Hepatocyte (in vitro differentiated cells): ENCODE measurements around the gene DDX39A.

Source experiments
- EZH2 ChIP-seq: fragments of 200-600 bp; sonication (generic); IDR thresholded peaks from 2 replicates; pipeline ENCODE4 v1.6.1; 2016; ENCODE audit warnings: antibody characterized with exemption, mild to moderate bottlenecking, borderline replicate concordance
- EZH2phosphoT487 ChIP-seq: fragments of 200-600 bp; sonication (generic); IDR thresholded peaks from one replicate; pipeline ENCODE4 v1.6.1; 2018; ENCODE audit warnings: antibody characterized with exemption, mild to moderate bottlenecking, low read depth, moderate library complexity; ENCODE audit not compliant: unreplicated experiment, severe bottlenecking
- TF ChIP-seq, protein P1 (sequence below): fragments of 200-600 bp; sonication (generic); IDR thresholded peaks from 2 replicates; pipeline ENCODE4 v1.5.1; 2016; ENCODE audit warnings: antibody characterized with exemption, mild to moderate bottlenecking; ENCODE audit not compliant: poor library complexity

- TF ChIP-seq, protein P1, sequence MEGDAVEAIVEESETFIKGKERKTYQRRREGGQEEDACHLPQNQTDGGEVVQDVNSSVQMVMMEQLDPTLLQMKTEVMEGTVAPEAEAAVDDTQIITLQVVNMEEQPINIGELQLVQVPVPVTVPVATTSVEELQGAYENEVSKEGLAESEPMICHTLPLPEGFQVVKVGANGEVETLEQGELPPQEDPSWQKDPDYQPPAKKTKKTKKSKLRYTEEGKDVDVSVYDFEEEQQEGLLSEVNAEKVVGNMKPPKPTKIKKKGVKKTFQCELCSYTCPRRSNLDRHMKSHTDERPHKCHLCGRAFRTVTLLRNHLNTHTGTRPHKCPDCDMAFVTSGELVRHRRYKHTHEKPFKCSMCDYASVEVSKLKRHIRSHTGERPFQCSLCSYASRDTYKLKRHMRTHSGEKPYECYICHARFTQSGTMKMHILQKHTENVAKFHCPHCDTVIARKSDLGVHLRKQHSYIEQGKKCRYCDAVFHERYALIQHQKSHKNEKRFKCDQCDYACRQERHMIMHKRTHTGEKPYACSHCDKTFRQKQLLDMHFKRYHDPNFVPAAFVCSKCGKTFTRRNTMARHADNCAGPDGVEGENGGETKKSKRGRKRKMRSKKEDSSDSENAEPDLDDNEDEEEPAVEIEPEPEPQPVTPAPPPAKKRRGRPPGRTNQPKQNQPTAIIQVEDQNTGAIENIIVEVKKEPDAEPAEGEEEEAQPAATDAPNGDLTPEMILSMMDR, result no peak
- TF ChIP-seq EZH2, result no peak
- TF ChIP-seq EZH2phosphoT487, result no peak
These were observed 8.8 kb downstream of the DDX39A start for GRCh38 chr19:14410091-14411051.
